IPS-18a (cell line): ENCODE data around the gene KAT6B.

Experiments used
- H3K27ac ChIP-seq: one replicate; pipeline ENCODE4 v1.5.1; 2013; ENCODE audit warnings: low read length
- H3K27me3 ChIP-seq: one replicate; pipeline ENCODE4 v1.6.1; 2013; ENCODE audit warnings: mild to moderate bottlenecking, low read length; ENCODE audit not compliant: control insufficient read depth, insufficient read depth
- H3K36me3 ChIP-seq: one replicate; pipeline ENCODE4 v1.6.1; 2013; ENCODE audit warnings: low read depth, low read length; ENCODE audit not compliant: control insufficient read depth
- H3K4me1 ChIP-seq: one replicate; pipeline ENCODE4 v1.6.1; 2013; ENCODE audit warnings: low read depth, low read length; ENCODE audit not compliant: control insufficient read depth
- H3K4me3 ChIP-seq: one replicate; pipeline ENCODE4 v1.5.1; 2013; ENCODE audit warnings: low read length
- H3K9ac ChIP-seq: one replicate; pipeline ENCODE4 v1.6.1; 2013; ENCODE audit warnings: mild to moderate bottlenecking, low read length, moderate library complexity
- H3K9me3 ChIP-seq: one replicate; pipeline ENCODE4 v1.6.1; 2013; ENCODE audit warnings: low read depth, low read length; ENCODE audit not compliant: control insufficient read depth

KAT6B gene

GRCh38 chr10:74925708-74926107 is 99.3 kb downstream of the KAT6B start:
- Histone ChIP-seq H3K9me3 (no peaks in the 10 kb centered on the region), H3K36me3 (no peaks in the 10 kb centered on the region), H3K27ac (no peak overlapping the region), H3K4me1 (peaks cover 31% of the 10 kb centered on the region), H3K9ac (no peak overlapping the region), H3K4me3 (no peak overlapping the region), H3K27me3 (no peaks in the 10 kb centered on the region)

- H3K27ac ChIP-seq, result no peak overlapping the region
- peaks cover 24% of the 10 kb centered on the region for H3K4me1 ChIP-seq
- no peak overlapping the region for H3K9ac ChIP-seq
These were observed 100.6 kb downstream of the KAT6B start for GRCh38 chr10:74926791-74927585.

GRCh38 chr10:74927701-74928100 is 101.3 kb downstream of the KAT6B start:
- Histone ChIP-seq H3K27ac (no peak overlapping the region), H3K9ac (no peak overlapping the region), H3K36me3 (no peaks in the 10 kb centered on the region), H3K4me1 (peaks cover 17% of the 10 kb centered on the region), H3K27me3 (no peaks in the 10 kb centered on the region), H3K9me3 (no peaks in the 10 kb centered on the region), H3K4me3 (no peak overlapping the region)

More at GRCh38 chr10:74926791-74927585, 100.6 kb downstream of the KAT6B start:
- H3K36me3 ChIP-seq, result no peaks in the 10 kb centered on the region
- H3K9me3 ChIP-seq, result no peaks in the 10 kb centered on the region
- H3K4me3 ChIP-seq, result no peak overlapping the region
- H3K27me3 ChIP-seq, result no peaks in the 10 kb centered on the region

DNA sequence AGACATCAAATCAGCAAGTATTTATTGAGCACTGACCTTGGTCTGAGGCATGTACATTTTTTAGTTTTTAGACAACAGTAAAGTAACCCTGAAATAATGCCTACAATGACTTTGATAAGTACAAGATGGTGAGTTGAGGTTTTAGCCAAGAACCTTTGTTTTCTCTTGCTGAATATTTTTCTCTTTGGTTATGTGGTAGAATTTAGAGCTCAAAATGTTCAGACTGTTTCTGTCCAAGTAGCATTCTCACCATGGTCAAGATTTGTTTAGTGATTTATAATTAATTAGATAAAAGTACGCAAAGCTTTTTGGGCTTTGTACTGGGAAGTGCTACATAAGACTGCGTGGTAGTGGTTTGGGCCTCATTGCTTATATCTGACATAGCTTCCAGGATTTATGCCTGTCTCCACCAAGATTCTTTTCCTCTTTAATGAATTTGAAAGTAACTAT is 102.4 kb downstream of the KAT6B start:
- Histone ChIP-seq H3K4me3 (no peak overlapping the region), H3K9me3 (no peaks in the 10 kb centered on the region), H3K4me1 (peaks cover 7% of the 10 kb centered on the region), H3K27me3 (no peaks in the 10 kb centered on the region), H3K36me3 (no peaks in the 10 kb centered on the region), H3K27ac (no peak overlapping the region), H3K9ac (no peak overlapping the region)

GRCh38 chr10:74929197-74929596 is 102.8 kb downstream of the KAT6B start:
- H3K36me3 ChIP-seq, result no peaks in the 10 kb centered on the region
- H3K9me3 ChIP-seq, result no peaks in the 10 kb centered on the region
- no peak overlapping the region for H3K27ac ChIP-seq
- peaks cover 5% of the 10 kb centered on the region for H3K4me1 ChIP-seq
- H3K4me3 ChIP-seq, result no peak overlapping the region
- no peak overlapping the region for H3K9ac ChIP-seq
- no peaks in the 10 kb centered on the region for H3K27me3 ChIP-seq

GRCh38 chr10:74930965-74931364 is 104.6 kb downstream of the KAT6B start:
- H3K36me3 ChIP-seq, result no peaks in the 10 kb centered on the region
- H3K9ac ChIP-seq, result no peak overlapping the region
- no peak overlapping the region for H3K27ac ChIP-seq
- H3K9me3 ChIP-seq, result no peaks in the 10 kb centered on the region
- H3K4me1 ChIP-seq, result no peaks in the 10 kb centered on the region
- H3K4me3 ChIP-seq, result no peak overlapping the region
- H3K27me3 ChIP-seq, result no peaks in the 10 kb centered on the region

- H3K4me3 ChIP-seq, result no peak overlapping the region
- no peaks in the 10 kb centered on the region for H3K9me3 ChIP-seq
- H3K9ac ChIP-seq, result no peak overlapping the region
- H3K4me1 ChIP-seq, result peaks cover 4% of the 10 kb centered on the region
- no peak overlapping the region for H3K27ac ChIP-seq
- H3K36me3 ChIP-seq, result no peaks in the 10 kb centered on the region
- H3K27me3 ChIP-seq, result no peaks in the 10 kb centered on the region
These were observed 106.2 kb downstream of the KAT6B start for GRCh38 chr10:74932648-74933047.

GRCh38 chr10:74934100-74934812 is 107.9 kb downstream of the KAT6B start:
- Histone ChIP-seq H3K36me3 (no peaks in the 10 kb centered on the region), H3K4me1 (peaks cover 7% of the 10 kb centered on the region), H3K27me3 (no peaks in the 10 kb centered on the region), H3K9me3 (no peaks in the 10 kb centered on the region), H3K4me3 (no peak overlapping the region), H3K27ac (no peak overlapping the region), H3K9ac (no peak overlapping the region)

DNA sequence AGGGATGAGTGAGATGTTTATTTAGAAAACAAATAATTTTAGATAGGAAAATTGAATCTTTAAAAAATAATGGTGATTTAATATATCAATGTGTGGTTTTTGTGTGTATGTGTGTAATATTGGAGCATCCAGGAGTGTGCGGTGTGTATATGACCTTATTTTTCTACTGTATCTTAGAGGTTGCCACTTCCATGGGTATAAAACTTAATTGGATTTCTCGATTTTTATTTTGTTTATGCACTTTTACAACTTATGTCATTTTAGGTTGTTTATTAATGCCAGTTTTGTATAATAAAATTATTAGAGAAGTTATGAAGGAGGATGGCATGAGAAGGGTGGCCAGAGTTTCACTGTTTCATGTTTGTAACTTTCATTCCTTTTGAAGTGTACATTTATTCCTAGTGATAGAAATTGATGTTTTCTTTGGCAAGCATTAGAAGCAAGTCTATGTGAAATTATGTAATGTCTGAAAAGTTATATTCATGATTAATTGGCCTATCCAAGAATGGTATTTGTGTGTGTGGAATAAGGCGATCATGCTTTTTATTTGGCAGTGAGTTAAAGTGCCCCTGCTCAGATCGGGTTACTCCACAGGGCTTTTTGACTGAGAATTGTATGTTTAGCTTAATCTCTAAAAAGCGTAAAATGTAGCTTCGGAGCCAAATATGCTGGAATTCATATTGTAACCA is 110.3 kb downstream of the KAT6B start:
- peaks cover 7% of the 10 kb centered on the region for H3K4me1 ChIP-seq
- no peaks in the 10 kb centered on the region for H3K9me3 ChIP-seq
- H3K36me3 ChIP-seq, result no peaks in the 10 kb centered on the region
- no peak overlapping the region for H3K27ac ChIP-seq
- H3K9ac ChIP-seq, result no peak overlapping the region
- no peaks in the 10 kb centered on the region for H3K27me3 ChIP-seq
- H3K4me3 ChIP-seq, result no peak overlapping the region

GRCh38 chr10:74937266-74937856 is 111.0 kb downstream of the KAT6B start:
- no peaks in the 10 kb centered on the region for H3K36me3 ChIP-seq
- H3K27ac ChIP-seq, result no peak overlapping the region
- H3K27me3 ChIP-seq, result no peaks in the 10 kb centered on the region
- H3K9ac ChIP-seq, result no peak overlapping the region
- H3K4me1 ChIP-seq, result peaks cover 7% of the 10 kb centered on the region
- H3K4me3 ChIP-seq, result no peak overlapping the region
- H3K9me3 ChIP-seq, result no peaks in the 10 kb centered on the region

DNA sequence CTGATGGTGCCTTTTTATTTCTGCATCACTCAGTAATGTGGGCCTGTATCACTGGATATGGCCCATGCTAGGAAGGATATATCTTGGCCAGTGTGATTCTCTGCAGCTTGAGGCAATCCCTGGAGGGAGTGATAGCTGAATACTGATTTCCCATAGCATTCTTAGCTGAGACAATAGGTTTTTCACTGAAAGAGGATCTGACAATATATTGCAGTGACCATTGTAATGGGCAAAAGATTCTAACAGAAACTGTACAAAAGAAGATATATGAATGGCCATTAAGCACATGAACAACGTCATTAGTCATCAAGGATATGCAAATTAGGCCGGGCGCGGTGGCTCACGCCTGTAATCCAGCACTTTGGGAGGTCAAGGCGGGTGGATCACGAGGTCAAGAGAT is 117.8 kb downstream of the KAT6B start:
- H3K4me3 ChIP-seq, result no peak overlapping the region
- H3K9me3 ChIP-seq, result no peaks in the 10 kb centered on the region
- H3K9ac ChIP-seq, result no peak overlapping the region
- peaks cover 7% of the 10 kb centered on the region for H3K4me1 ChIP-seq
- no peaks in the 10 kb centered on the region for H3K27me3 ChIP-seq
- H3K27ac ChIP-seq, result no peak overlapping the region
- H3K36me3 ChIP-seq, result no peaks in the 10 kb centered on the region
